Heart left ventricle (tissue), 13 donors: ENCODE data around the gene MREG.

ENCODE experiments used
- CTCF ChIP-seq, 12 donors: fragments of 200-600 bp; sonication (generic) in 4 of 12; IDR thresholded peaks; one replicate each; pipeline versions ENCODE4 v1.5.0 to v1.8.0; 2018 to 2022; ENCODE audit warnings: antibody characterized with exemption in 12 of 12, mild to moderate bottlenecking in 5 of 12
- POLR2A ChIP-seq, 2 donors: fragments of 450-650 bp; IDR thresholded peaks; one replicate each; pipeline ENCODE4 v1.6.1; 2017; ENCODE audit warnings: antibody characterized with exemption in 2 of 2, mild to moderate bottlenecking in 2 of 2, moderate library complexity in 2 of 2
- donor health status: ischemic (EF 13 %, LVEDD 7.1; RV severe dilation, severe dysfunction).
- donor health status: DM: no; HTN: yes; CAD: no.
- donor health status: DM: no; HTN: no; CAD: no.
- donor health status: ischemic (EF 25% LVEDD 6.9; RV normal size, moderate dysfunction).
- donor health status: ischemic (EF 25% LVEDD 5.7; RV mildly dilated, moderate dysfunction).
- donor health status: ischemic (EF 35%, LVEDD 5.7; RV mildly dilated, moderate dysfunction).
- donor health status: nonischemic (EF 11% LVEDD 7.7; RV severe dilation, severe dysfunction).
- donor health status: DM: yes; HTN: yes; CAD: no.
- donor health status: PGD.
- donor health status: ischemic (EF 29% LVEDD 5.4; RV normal size, mild dysfunction).
- donor health status: nonischemic (EF 23%, LVEDD 6.1; RV moderate dilation, normal function).

- TF ChIP-seq CTCF (IDR thresholded peaks at IDR 0.05): no peak
- TF ChIP-seq POLR2A (IDR thresholded peaks at IDR 0.05): no peak
These were observed 111.6 kb downstream of the MREG start for GRCh38 chr2:215901796-215902195.
